Breast epithelium (tissue), 4 donors: ENCODE results near the gene C1S. TPM values are rescaled to one million over a fixed set of nuclear protein-coding genes. Genes with fewer than 3 reads are reported as not detected.
A peak's percentile ranks its signal among the peaks of the same experiment; 100 is the strongest.

Experiments used
- DNase-seq, 2 donors: peaks; one replicate each; pipeline ENCODE4 v3.0.0-alpha.2; 2019; ENCODE audit warnings: low spot score in 2 of 2
- H3K27ac ChIP-seq, 2 donors: fragments of 200-600 bp; sonication (generic) in 1 of 2; one replicate each; pipeline ENCODE4 v1.5.1; 2016 to 2019; ENCODE audit warnings: mild to moderate bottlenecking in 1 of 2
- H3K27me3 ChIP-seq, 2 donors: fragments of 200-600 bp; sonication (generic) in 1 of 2; one replicate each; pipeline versions ENCODE4 v1.5.1 to v1.6.0; 2017 to 2019; ENCODE audit warnings: control low read depth in 1 of 2, mild to moderate bottlenecking in 1 of 2
- H3K36me3 ChIP-seq: fragments of 200-600 bp; one replicate; pipeline ENCODE4 v1.5.1; 2019
- H3K4me1 ChIP-seq, 2 donors: fragments of 200-600 bp; sonication (generic); one replicate each; pipeline ENCODE4 v1.5.1; 2016 to 2019; ENCODE audit warnings: control low read depth in 1 of 2
- H3K4me3 ChIP-seq, 3 donors: fragments of 200-600 bp; sonication (generic); 1 replicate in 2 of 3; 2 replicates in 1 of 3; pipeline ENCODE4 v1.5.1; 2016 to 2019; ENCODE audit warnings: mild to moderate bottlenecking in 3 of 3, moderate library complexity in 2 of 3
- H3K9me3 ChIP-seq, 2 donors: fragments of 200-600 bp; sonication (generic) in 1 of 2; one replicate each; pipeline ENCODE4 v1.5.1; 2016 to 2019; ENCODE audit warnings: control low read depth in 1 of 2
- POLR2A ChIP-seq: fragments of 450-650 bp; IDR thresholded peaks from one replicate; pipeline ENCODE4 v1.6.1; 2016; ENCODE audit warnings: antibody characterized with exemption, mild to moderate bottlenecking, moderate library complexity
- POLR2AphosphoS5 ChIP-seq, 3 donors: sonication (generic); formaldehyde crosslinking; IDR thresholded peaks; one replicate each; pipeline ENCODE4 v1.6.1; 2017; ENCODE audit warnings: antibody characterized with exemption in 3 of 3
- intact Hi-C: fragments of 100-400 bp; cut with DNase I; formaldehyde crosslinking; loops from one replicate; pipeline ENCODE4 v1.15.1; 2023; ENCODE audit warnings: low total_unique reads
- total RNA-seq, 3 donors: library from RNA; depleted of rRNA; stranded (reverse); fragments of >200 nt; gene quantifications; one replicate each; pipeline ENCODE4 v1.1.0, GENCODE V29; 2016
- TF ChIP-seq, protein P1 (sequence below), 3 donors: fragments of 450-650 bp; IDR thresholded peaks; one replicate each; pipeline ENCODE4 v1.5.1; 2016 to 2017; ENCODE audit warnings: antibody characterized with exemption in 3 of 3, mild to moderate bottlenecking in 3 of 3, moderate library complexity in 3 of 3

The C1S gene
- total RNA-seq, 3 donors from 2014 or later = 307 to 959 (median 622) TPM

DNA sequence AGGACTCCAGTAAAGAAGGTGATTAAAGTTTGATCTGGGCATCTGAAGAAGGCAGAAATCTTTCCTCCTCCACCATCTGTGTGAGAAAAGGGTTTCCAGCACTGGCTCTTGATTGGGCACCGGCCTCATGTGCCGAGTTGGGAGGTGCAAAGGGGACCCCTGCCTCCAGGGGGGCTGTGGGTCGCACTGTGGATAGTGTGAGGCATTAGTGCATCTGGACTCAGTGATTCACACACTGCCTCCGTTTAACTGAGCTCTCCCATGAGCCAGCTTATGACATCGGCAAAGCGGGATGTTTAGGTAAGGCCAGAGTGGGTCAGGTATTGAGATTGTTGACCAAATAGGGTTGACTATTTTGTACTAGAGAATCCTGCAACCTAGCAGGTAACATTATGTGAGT lies 8.9 kb downstream of the C1S start:
- intact Hi-C loops = no loop called here
- TF ChIP-seq POLR2A = no peak
- TF ChIP-seq POLR2AphosphoS5 (IDR thresholded peaks at IDR 0.05) = no peak
- TF ChIP-seq, protein P1, sequence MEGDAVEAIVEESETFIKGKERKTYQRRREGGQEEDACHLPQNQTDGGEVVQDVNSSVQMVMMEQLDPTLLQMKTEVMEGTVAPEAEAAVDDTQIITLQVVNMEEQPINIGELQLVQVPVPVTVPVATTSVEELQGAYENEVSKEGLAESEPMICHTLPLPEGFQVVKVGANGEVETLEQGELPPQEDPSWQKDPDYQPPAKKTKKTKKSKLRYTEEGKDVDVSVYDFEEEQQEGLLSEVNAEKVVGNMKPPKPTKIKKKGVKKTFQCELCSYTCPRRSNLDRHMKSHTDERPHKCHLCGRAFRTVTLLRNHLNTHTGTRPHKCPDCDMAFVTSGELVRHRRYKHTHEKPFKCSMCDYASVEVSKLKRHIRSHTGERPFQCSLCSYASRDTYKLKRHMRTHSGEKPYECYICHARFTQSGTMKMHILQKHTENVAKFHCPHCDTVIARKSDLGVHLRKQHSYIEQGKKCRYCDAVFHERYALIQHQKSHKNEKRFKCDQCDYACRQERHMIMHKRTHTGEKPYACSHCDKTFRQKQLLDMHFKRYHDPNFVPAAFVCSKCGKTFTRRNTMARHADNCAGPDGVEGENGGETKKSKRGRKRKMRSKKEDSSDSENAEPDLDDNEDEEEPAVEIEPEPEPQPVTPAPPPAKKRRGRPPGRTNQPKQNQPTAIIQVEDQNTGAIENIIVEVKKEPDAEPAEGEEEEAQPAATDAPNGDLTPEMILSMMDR (IDR thresholded peaks at IDR 0.05) = no peak
- Histone ChIP-seq H3K27ac (no peak overlapping the region), H3K9me3 (no peaks in the 10 kb centered on the region), H3K4me1 (no peaks in the 10 kb centered on the region), H3K36me3 (no peaks in the 10 kb centered on the region), H3K27me3 (no peaks in the 10 kb centered on the region), H3K4me3 (no peak overlapping the region)
- DNase-seq = no peak

DNA sequence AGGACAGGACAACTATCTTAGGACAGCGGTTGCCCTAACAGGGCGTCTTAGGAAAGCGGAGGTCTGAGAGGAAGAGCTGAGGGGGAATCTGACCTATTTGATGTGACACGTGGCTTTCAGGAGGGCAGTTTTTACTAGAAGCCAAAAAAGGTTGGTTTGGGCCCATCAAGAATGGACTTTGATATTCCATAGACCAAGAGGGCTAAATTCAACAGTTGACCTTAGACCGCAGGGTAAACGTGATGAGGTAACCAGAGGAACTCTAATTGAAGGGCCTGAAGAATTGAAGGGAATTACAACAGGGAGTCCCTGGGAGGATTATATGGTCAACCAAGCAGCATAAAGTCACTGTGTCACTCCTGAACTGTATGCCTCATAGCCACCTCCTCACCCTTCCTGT lies 11.5 kb downstream of the C1S start:
- DNase-seq = no peak
- Histone ChIP-seq H3K4me3 (no peak overlapping the region), H3K27me3 (no peaks in the 10 kb centered on the region), H3K27ac (no peak overlapping the region), H3K4me1 (no peaks in the 10 kb centered on the region), H3K36me3 (no peaks in the 10 kb centered on the region), H3K9me3 (no peaks in the 10 kb centered on the region)
- TF ChIP-seq POLR2A (no peak), POLR2AphosphoS5 (IDR thresholded peaks at IDR 0.05) (no peak)
- TF ChIP-seq, protein P1 (IDR thresholded peaks at IDR 0.05) = no peak
- intact Hi-C loops = no loop called here

DNA sequence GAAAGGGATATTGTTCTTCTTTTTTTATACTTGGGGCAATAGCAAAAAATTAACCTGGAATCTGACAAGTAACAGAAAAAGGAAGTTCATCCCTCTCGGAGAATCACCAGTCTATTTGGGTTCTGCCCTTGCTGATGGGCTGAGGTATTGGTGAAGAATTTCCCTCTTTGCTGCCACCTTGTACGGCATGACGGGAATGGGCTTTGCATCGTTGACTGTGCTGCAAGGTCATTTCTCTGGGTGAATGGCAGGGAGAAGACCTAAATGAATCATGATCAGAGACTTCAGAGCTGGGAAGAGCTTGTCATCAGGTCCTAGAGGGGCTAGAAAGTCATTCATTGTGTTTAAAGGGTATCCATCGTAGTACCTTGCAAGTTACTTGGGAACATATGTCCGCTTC lies 12.0 kb downstream of the C1S start:
- Histone ChIP-seq H3K27ac (no peak overlapping the region), H3K4me3 (no peak overlapping the region), H3K36me3 (no peaks in the 10 kb centered on the region), H3K4me1 (no peaks in the 10 kb centered on the region), H3K27me3 (no peaks in the 10 kb centered on the region), H3K9me3 (no peaks in the 10 kb centered on the region)
- TF ChIP-seq, protein P1 (IDR thresholded peaks at IDR 0.05) = no peak
- TF ChIP-seq POLR2AphosphoS5 (IDR thresholded peaks at IDR 0.05) (no peak), POLR2A (no peak)
- DNase-seq = no peak
- intact Hi-C loops = no loop called here

DNA sequence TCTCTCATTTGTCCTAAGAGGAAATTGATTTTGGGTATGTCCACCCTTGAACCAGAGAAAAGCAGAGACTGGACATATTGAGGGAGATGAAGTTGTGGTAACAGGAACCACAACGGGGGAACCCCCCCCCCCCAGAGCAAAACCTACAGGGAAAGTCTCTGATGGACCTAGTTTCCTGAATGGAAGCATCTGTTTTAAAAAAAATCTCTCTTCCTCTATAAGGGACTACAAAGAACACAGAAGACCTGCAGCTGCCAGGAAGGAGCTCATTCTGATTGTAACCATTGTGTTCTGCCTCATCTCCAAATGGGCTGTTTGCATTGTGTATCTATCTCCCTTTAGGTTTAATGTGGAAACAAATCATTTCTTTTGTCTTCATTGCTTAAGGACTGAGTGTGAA lies 13.4 kb downstream of the C1S start:
- no peak overlapping the region for H3K27ac ChIP-seq
- H3K36me3 ChIP-seq = no peaks in the 10 kb centered on the region
- H3K9me3 ChIP-seq = no peaks in the 10 kb centered on the region
- H3K27me3 ChIP-seq = no peaks in the 10 kb centered on the region
- no peak for DNase-seq
- intact Hi-C loops = no loop called here
- peaks cover 0 to 2% of the 10 kb centered on the region in 2 donors for H3K4me1 ChIP-seq
- TF ChIP-seq, protein P1 (IDR thresholded peaks at IDR 0.05) = no peak
- TF ChIP-seq POLR2A (no peak), POLR2AphosphoS5 (IDR thresholded peaks at IDR 0.05) (no peak)
- no peak overlapping the region for H3K4me3 ChIP-seq

DNA sequence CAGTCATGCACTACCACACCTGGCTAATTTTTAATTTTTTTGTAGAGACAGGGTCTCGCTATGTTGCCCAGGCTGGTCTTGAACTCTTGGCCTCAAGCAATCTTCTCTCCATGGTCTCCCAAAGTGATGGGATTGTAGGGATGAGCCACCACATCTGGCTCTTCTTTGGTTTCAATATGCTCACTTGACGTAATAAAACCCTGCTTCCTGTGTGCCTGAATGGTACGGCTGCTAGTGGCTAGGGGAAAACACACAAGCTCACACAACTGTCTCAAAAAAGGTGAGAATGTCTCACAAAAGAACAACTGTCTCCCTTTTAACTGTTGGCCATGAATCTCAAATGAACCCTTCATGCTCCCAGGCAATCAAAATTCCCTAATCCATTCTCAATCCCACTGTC lies 15.0 kb downstream of the C1S start:
- Histone ChIP-seq H3K27me3 (no peaks in the 10 kb centered on the region), H3K36me3 (no peaks in the 10 kb centered on the region), H3K9me3 (no peaks in the 10 kb centered on the region), H3K4me1 (peaks cover 0 to 3% of the 10 kb centered on the region in 2 donors), H3K4me3 (no peak overlapping the region), H3K27ac (peak overlapping the region in 1 of 2 donors; percentile 56)
- TF ChIP-seq, protein P1 (IDR thresholded peaks at IDR 0.05) = no peak
- TF ChIP-seq POLR2AphosphoS5 (IDR thresholded peaks at IDR 0.05) (no peak), POLR2A (no peak)
- intact Hi-C loops = no loop called here
- no peak for DNase-seq
